C4-2B (cell line): ENCODE measurements around the gene DLGAP4.

Experiments
- CTCF ChIP-seq: fragments of 450-650 bp; conservative IDR thresholded peaks from 2 replicates; pipeline ENCODE4 v1.5.1; 2017; ENCODE audit warnings: mild to moderate bottlenecking
- ZFX ChIP-seq: fragments of 450-650 bp; IDR thresholded peaks from 2 replicates; pipeline ENCODE4 v1.6.1; 2017

- TF ChIP-seq CTCF (no peak), ZFX (no peak)
Measured at GRCh38 chr20:36320261-36320897, 14.2 kb downstream of the DLGAP4 start.
